WI38 (cell line): ENCODE measurements around the gene UBR1.

Experiments used
- H3K4me3 ChIP-seq: 2 replicates; pipeline ENCODE4 v1.5.1; 2011; ENCODE audit warnings: low read depth, mild to moderate bottlenecking, control low read depth, low read length
- CTCF ChIP-seq: IDR thresholded peaks from 2 replicates; pipeline ENCODE4 v1.5.1; 2012; ENCODE audit warnings: low read depth, mild to moderate bottlenecking, control low read depth, low read length

Gene UBR1

DNA sequence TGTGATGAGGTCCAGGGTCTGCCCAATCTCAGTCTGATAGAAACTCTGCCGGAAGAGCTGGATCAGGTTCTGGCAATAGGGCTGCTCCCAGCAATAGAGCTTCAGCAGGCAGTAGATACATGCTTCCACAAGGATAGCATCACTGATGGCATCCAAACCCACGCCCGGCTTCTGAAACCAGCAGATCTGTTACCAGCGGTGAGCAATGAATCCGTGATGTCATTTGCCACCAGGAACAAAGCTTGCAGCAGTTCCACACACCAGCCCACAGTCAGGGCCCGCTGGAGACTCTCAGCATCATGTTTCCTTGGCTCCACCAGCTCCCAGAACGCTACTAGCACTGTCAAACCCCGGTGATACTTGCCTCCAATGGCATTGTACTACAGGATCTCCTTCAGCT is 166.0 kb downstream of the UBR1 start:
- no peak for TF ChIP-seq CTCF
- no peak overlapping the region for H3K4me3 ChIP-seq

GRCh38 chr15:42937143-42937542 is 168.7 kb downstream of the UBR1 start:
- no peak overlapping the region for H3K4me3 ChIP-seq
- no peak for TF ChIP-seq CTCF

DNA sequence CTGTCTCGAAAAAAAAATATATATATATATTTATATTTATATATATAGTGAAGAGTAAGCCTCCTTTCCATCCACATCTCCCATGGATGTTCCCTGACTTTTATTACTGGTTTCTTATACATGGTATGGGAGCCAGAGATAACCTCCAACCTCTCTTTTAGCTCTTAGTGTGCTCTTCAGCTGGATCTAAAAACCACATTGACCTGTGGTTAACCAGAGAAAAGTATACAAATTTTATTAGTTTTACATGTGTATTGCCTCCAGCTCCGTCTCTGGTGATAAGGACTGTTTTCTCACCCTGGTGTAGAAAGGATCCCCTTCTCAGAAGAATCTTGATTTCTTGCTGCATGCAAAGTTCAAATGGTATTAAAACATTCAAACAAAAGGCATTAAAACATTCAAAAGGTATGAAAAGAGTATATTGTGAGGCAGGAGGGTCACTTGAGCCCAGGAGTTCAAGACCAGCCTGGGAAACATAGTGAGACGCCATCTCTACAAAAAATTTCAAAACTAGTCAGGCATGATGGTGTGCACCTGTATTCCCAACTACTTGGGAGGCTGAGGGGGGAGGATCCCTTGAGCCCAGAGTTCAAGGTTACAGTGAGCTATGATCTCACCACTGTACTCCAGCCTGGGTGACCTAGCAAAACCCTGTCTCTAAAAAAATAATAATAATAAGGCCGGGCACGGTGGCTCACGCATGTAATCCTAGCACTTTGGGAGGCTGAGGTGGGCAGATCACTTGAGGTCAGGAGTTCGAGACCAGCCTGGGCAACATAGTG is 171.8 kb downstream of the UBR1 start:
- H3K4me3 ChIP-seq, result no peak overlapping the region

GRCh38 chr15:42932833-42933515 is 172.9 kb downstream of the UBR1 start:
- TF ChIP-seq CTCF, result no peak
- no peak overlapping the region for H3K4me3 ChIP-seq

More for the DNA sequence above, 171.8 kb downstream of the UBR1 start:
- no peak for TF ChIP-seq CTCF

DNA sequence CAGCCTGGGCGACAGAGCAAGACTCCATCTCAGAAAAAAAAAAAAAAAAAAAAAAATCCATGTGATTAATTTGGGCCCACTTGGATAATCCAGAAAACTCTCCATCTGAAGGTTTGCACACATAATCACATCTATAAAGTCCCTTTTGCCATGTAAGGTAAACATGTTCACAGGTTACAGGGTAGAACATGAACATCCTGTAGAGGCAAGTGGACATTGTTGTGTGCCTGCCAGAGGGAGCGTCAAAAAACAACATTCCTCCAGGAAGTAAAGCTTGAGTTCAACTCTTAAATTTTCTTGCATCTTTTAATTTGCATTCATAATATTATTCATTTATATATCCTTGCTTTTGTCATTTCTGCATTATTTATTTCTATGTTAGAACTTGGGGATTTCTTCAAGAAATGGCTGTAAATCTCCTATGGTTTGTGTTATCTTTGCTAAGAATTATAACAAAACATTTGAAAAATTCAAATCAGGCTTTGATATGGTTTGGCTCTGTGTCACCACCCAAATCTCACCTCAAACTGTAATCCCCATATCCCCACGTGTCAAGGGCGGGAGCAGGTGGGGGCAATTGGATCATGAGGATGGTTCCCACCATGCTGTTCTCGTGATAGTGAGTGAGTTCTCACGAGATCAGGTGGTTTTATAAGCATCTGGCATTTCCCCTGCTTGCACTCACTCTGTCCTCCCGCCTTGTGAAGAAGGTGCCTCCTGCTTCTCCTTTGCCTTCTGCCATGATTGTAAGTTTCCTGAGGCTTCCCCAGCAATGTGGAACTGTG is 173.9 kb downstream of the UBR1 start:
- TF ChIP-seq CTCF, result no peak
- no peak overlapping the region for H3K4me3 ChIP-seq

GRCh38 chr15:42929306-42929848 is 176.5 kb downstream of the UBR1 start:
- no peak overlapping the region for H3K4me3 ChIP-seq
- TF ChIP-seq CTCF, result no peak
